Epithelial cell of esophagus (primary cell): ENCODE measurements around the gene BCL7A.

Source experiments
- DNase-seq: peaks from one replicate; pipeline ENCODE4 v3.0.0; 2010; ENCODE audit warnings: low read depth
- H3K4me3 ChIP-seq: 2 replicates; pipeline ENCODE4 v1.5.1; 2011; ENCODE audit warnings: mild to moderate bottlenecking, low read length, control low read depth
- TF ChIP-seq, protein P1 (sequence below): IDR thresholded peaks from 2 replicates; pipeline ENCODE4 v1.5.1; 2011; ENCODE audit warnings: low read depth, mild to moderate bottlenecking, low read length, control low read depth, inconsistent platforms; ENCODE audit not compliant: insufficient read depth; ENCODE audit errors: missing control alignments

BCL7A gene

DNA sequence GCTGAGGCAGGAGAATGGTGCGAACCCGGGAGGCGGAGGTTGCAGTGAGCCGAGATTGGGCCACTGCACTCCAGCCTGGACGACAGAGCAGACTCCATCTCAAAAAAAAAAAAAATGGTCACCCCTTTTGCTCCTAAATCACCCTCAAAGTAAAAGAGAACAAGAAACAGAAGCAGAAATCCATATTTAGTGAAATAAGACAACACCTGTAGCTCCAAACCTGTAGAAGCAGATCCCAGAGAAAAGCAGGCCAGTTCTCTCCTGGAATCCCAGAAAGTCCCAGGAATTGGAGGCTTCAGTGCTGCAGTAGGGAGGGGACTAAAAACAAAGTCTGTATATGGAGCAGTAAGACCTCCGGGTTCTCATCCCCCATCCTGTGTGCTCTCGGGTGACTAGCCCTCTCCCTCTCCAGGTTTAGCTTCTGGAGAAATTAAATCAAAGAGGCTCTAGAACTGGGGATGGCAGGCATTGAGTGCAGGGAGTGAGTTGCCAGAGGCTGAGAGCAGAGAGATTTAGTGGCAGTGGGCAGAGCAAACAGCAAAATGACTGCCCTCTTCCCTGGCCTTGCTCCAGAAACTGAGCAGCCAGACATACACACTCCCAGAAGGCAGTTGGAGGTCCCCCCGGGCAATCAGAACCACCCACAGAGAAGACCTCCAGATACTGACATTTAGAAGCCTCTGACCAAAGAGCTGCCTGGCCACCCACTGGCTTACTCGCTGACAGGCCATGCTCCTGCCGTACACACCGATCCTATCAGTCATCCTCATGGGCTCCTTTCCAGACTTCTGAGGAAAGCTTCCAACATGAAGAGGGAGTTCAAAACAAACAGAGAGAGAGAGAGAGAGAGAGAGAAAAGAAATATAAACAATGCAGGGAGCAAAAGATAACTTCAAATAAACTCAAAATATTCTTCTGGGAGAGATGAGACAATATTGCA is 50.6 kb downstream of the BCL7A start:
- peak; percentile 87 for DNase-seq
- TF ChIP-seq, protein P1, sequence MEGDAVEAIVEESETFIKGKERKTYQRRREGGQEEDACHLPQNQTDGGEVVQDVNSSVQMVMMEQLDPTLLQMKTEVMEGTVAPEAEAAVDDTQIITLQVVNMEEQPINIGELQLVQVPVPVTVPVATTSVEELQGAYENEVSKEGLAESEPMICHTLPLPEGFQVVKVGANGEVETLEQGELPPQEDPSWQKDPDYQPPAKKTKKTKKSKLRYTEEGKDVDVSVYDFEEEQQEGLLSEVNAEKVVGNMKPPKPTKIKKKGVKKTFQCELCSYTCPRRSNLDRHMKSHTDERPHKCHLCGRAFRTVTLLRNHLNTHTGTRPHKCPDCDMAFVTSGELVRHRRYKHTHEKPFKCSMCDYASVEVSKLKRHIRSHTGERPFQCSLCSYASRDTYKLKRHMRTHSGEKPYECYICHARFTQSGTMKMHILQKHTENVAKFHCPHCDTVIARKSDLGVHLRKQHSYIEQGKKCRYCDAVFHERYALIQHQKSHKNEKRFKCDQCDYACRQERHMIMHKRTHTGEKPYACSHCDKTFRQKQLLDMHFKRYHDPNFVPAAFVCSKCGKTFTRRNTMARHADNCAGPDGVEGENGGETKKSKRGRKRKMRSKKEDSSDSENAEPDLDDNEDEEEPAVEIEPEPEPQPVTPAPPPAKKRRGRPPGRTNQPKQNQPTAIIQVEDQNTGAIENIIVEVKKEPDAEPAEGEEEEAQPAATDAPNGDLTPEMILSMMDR = no peak
- H3K4me3 ChIP-seq = no peak overlapping the region

DNA sequence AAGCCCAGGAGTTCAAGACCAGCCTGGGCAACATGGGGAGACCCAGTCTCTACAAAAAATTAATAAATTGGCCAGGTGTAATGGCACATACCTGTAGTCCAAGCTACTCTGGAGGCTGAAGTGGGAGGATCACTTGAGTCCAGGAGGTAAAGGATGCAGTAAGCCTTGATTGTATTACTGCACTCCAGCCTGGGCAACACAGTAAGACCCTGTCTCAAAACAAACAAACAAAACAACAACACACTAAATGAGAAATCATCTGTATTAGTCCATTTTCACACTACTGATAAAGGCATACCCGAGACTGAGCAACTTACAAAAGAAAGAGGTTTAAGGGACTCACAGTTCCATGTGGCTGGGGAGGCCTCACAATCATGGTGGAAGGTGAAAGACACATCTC is 52.1 kb downstream of the BCL7A start:
- no peak overlapping the region for H3K4me3 ChIP-seq
- TF ChIP-seq, protein P1 = no peak
- DNase-seq = no peak

DNA sequence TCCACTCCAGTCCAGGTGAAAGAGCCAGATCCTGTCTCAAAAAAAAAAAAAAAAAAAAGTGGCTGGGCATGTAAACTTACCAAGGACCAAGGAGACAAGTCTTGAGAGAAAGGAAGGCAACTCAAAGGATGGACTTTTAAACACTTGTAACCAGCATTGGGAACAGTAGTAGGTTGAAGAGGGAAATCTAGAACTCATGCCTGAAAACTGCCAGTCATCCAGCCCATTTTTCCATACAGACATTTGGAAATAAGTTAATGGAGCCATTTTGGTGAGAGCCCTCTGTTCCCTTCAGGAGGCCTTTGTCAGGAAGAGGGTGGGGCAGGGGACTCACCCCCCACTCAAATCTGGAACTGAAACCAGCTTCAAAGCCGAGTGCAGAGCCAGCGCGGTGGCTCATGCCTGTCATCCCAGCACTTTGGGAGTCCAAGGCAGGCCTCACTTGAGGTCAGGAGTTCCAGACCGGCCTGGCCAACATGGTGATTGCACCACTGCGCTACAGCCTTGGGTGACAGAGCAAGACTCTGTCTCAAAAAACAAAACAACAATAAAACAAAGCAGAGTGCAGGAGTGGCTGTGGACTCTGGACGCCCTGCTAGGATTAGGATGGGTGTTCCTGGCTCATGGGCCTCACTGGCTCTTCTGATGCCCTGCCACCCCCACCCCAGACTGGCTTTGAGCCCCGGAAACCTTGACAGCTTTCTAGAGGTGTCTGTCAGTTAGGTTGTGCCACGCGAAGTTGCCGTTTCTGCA is 55.2 kb downstream of the BCL7A start:
- TF ChIP-seq, protein P1 = no peak
- DNase-seq = no peak
- H3K4me3 ChIP-seq = no peak overlapping the region

DNA sequence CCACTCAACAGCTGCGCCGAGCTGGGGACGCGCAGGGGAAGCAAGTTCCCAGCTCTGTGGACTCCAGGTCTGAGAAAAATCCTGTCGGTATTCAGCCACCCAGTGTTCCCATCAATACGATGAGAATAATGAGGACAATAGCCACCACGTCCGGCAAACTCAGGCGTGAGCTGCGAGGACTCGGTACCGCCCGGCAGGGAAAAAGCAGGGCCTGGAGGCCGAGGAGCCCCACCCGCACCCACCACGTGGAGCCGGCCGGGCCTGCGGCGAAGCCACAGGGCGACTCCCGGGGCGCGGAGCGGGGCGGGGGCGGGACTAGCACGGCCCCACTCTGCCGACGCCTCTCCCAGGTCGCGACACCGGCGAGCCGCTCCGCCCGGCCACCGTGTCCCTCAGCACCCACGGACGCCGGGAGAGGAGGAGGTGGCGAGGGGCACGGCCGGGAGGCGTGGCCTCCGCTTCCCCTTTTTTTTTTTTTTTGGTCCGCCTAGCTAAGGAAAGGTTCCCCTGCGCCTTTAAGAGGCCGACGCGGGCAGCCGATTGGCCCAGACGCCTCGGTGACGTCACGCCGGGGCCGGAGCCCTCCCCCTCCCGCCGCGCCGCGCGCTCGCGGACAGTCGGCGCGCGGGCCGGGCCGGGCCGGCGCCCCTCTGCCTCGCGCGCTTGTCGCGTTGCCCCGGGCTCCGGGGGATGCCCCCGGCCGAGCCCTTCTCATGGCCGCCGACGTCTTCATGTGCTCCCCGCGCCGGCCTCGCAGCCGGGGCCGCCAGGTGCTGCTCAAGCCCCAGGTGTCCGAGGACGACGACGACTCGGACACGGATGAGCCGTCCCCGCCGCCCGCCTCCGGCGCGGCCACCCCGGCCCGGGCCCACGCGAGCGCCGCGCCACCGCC is 56.7 kb downstream of the BCL7A start, which contains the start of gene MLXIP:
Gene MLXIP, plus strand, starts transcription at position 616 of the 892 bp plus-strand sequence. Its CDS starts 98 bp downstream, at position 714.
- H3K4me3 ChIP-seq = peak within 1 kb of the TSS; percentile 76
- peak; percentile 94 for DNase-seq
- TF ChIP-seq, protein P1 = no peak

DNA sequence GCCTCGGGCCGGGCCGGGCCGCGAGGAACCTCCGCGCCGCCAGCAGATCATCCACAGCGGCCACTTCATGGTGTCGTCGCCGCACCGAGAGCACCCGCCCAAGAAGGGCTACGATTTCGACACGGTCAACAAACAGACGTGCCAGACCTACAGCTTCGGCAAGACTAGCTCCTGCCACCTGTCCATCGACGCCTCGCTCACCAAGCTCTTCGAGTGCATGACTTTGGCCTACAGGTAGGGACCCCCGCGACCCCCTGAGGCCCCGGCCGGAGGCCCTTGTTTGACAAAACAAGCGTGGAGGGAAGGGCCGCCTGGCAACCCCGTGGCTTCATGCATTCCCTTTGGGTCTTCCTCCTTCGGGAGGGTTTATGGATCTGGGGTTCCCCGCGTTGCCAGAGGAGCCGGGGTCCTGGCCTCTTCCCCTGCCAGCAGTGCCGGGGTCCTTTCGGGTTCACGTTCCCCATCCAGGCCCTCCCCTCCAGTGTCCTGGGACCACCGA is 57.4 kb downstream of the BCL7A start:
- TF ChIP-seq, protein P1 = no peak
- DNase-seq = peak; percentile 54
- peak overlapping the region; percentile 76 for H3K4me3 ChIP-seq

DNA sequence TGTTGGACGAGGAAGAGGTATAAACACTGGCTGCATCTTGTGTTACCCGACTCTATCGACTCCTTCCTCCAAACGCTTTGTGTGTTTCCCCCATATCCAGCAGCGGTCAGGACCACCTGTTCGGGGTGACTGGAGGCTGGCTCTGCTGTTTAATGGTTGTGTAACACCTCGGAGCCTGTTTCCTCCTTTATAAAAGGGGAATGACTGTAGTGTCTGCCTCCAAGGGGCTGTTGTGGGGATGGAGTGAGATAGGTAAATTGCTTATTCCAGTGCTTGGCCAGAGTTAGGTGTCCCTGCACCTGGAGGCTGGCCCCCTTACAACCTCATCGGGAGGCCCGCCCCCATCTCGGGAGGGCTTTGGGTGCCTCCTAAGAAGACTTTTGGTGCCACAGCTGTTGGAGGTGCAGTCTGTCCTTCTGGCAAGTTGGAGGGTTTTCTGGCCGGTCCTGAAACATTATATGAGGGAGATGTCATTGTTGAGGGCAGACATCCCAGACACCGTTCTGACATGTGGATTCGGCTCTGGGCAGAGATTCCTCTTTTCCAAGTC is 57.9 kb downstream of the BCL7A start:
- peak overlapping the region; percentile 76 for H3K4me3 ChIP-seq
- no peak for DNase-seq
- TF ChIP-seq, protein P1 = no peak
